ENCODE measurements around the gene PLEKHM3.

The PLEKHM3 gene

DNA sequence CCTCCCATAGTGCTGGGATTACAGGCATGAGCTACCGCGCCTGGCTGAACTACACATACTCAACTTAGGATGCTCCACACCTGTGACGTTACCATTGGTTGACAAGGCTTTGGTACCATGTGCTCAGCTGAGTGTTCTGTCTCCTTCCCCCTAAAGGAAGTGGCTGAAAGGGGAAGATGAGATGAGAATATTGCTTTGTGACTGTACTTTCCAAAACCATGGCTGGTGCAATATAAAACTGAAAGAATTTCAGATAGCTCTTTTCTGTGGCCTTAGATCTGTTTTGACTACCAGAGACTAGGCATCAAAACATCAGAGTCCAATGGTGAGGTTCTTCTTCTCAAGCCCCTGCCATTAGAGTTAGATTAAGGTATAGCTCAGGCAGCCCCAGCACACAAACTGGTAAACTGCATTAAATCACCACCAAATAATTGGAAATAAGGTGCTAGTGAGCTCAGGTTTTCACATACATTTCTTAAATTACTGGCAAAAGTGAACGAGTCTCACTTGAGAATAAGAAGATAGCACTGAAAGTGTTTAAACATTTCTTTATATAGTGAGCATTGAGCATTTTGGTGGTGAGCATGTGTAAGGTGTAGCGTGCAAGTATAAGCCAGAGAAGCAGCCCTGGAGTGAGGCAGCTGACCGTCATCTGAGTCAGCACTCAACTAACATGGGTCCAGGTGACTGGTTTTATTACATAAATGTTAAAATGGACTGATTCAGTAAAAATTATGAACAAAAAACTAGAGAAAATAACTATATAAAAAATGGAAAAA lies 142.1 kb downstream of the PLEKHM3 start:
- DNase-seq = no peak

GRCh38 chr2:207881902-207882301 lies 143.4 kb downstream of the PLEKHM3 start:
- no peak for DNase-seq

GRCh38 chr2:207879536-207879935 lies 145.8 kb downstream of the PLEKHM3 start:
- peak; percentile 5 for DNase-seq

DNA sequence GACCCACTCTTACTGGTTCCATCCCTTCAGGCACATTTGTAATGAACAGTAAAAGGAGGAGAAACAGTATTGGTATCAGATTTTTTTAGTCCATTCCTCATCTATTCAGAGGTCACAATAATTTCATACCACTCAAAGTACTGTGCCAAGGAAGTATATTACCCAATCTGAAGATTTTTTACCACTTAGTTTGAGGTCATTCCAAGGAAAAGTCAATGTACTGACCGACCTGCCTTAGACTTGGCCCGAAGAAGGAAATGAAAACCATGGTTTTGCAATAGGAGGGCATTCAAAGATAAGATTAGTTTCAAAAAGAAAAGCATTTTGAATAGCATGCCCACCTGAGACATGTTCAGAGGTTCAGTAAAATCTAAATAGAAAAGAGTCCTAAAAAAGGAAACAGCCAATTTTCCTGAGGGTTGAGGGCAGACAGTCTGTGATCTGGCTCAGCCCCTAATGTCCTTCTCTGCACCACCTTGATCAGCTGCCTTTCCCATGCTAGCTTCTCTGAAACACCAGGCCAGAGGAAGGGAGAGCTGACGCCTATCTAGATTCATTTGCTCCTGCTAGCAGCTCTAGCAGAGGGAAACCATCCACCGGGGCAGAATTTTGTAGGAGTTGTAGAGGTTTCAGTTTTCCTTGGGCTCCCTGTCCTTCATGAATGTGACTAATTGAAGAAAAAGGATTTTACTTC lies 148.3 kb downstream of the PLEKHM3 start:
- DNase-seq = no peak

GRCh38 chr2:207875473-207876212 lies 149.7 kb downstream of the PLEKHM3 start:
- no peak for DNase-seq

GRCh38 chr2:207873794-207874193 lies 151.5 kb downstream of the PLEKHM3 start:
- DNase-seq = no peak

DNA sequence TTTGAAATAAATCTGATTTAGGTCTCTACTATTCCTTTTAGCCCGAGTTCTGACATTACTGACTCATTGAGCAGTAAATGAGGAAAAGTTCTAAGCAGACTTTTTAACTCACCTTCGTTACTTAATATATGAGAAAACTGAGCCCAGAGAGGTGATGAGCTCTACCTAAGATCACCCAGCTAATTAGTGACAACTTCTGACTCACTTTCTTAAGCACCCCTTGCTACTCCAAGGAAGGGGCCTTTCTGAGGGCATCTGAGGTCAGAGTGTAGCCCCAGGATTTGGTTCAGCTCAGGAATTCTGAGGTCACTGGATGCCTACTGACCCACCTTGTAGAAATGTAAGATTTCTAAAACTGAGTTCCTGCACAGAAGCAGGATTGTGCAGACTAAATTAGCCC lies 153.4 kb downstream of the PLEKHM3 start:
- DNase-seq = no peak

GRCh38 chr2:207871506-207871905 lies 153.8 kb downstream of the PLEKHM3 start:
- DNase-seq = no peak

DNA sequence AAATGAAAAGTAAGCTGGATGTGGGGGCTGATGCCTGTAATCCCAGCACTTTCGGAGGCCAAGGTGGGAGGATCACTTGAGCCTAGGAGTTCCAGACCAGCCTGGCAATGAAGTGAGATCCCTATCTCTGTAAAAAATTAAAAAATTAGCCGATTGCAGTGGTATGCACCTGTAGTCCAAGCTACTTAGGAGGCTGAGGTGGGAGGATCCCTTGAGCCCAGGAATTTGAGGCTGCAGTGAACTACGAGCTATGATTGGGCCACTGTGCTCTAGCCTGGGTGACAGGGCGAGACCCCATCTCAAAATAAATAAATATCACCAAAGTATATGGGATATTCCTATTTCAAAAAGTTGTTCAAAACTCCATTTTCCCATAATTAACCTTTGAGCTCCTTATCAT lies 154.5 kb downstream of the PLEKHM3 start:
- no peak for DNase-seq

DNA sequence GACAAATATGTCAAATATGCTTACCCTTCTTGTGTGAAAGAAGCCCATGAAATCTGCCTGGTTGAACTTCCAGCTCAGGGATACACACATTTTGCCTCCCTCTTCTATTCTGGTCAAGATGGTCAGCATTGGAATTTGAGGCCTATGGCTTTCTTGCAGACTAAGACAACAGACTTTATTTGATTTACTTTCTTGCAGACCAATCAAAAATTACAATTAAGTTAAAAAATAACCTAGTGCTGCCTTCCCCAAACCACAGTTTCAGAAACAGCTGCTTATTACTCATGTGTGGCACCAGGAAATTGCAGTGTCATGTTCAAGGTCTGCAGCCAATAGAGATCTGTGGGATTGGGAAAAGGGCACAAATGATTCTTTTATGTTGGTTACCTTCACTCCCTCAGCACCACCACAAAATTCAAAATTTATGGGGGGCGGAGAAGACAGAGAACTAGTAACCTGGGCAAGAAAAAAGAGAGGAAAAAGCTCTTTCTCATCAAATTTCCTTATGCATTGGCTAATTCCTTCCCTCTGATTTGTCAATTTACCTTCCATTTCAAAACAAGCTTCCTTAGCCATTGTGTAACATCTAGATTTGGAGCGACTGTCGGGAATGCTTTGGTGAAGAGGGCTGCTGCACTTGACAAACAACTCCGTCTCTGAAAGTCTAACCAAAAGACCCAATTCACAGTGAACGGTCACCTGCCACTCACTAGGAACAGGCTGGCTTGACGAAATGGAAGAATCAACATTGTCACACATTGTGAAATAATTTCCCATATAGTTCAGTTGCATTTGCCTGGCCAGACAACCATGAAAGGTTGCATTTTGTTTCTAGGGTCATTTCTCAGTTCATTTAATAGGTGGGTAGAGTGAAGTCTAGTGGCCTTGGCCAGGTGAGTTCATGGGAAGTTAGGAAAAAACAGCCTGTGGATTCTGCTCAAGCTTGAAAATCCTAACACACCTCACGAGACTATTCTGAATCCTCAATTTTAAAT lies 155.2 kb downstream of the PLEKHM3 start:
- no peak for DNase-seq

DNA sequence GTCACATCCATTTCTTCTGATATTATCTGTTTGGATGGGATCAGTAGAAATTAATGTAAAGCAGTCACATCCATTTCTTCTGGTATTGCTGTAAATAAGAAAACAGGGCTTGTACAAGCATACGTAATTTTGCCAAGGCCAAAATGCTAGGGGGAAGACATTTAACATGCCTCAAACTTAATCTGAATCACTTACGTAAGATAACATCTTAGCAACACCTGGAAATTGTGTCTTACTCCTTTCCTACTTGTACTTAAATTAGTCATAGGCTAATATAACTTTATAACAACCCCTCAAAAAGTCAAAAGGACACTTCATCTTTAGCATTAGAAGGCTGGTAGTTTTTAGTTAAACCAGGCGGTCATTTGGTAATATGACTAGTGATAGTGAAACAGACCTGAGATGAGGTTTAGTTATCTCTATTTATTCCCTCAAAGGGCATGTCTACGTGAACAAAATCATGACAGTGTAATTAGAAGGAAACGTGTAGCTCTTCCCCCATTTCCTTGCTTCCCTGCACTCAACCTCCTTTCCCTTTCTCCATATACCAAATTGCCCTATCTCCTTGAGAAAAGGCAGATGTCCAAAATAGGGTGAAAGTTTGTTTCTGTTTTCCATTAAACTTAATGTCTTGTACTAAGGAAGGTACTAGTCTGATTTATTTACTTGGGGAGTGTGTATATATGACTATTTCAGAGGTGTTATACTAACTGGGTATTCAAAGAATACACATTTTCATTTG lies 156.3 kb downstream of the PLEKHM3 start:
- no peak for DNase-seq

- DNase-seq = no peak
Observed at GRCh38 chr2:207867905-207868304, 157.4 kb downstream of the PLEKHM3 start.

DNA sequence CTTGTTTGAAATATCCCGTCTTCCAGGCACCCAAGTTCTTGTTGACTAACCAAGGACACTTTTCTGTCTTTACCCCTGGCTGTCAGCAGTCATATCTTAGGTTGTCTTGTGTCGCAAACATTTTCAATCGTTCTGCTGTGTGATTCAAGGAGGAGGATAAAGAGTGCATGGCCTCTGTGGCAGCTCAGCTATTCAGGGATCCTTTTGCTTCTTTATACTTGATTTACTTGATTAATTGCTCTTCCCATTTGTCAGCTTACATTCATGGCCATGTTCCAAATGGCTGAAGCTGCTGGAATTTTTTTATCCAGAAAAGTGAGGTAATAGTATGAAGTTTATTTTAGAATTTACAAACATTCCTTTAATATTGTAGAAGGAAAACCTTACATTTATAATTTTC lies 158.3 kb downstream of the PLEKHM3 start:
- DNase-seq = no peak

DNA sequence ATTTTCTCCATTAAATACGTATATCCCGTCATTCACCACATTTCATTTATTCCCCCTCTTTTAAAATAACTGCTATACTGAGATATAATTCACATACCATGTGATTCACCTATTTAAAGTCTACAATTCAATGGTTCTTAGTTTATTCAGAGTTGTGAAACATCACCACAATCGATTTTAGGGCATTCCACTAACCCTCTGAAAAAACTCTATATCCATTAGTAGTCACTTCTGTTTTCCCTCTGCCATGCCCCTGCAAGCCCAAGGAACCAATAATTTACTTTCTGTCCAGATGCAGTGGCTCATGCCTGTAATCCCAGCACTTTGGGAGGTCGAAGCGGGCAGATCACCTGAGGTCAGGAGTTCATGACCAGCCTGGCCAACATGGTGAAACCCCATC lies 160.1 kb downstream of the PLEKHM3 start:
- no peak for DNase-seq

DNA sequence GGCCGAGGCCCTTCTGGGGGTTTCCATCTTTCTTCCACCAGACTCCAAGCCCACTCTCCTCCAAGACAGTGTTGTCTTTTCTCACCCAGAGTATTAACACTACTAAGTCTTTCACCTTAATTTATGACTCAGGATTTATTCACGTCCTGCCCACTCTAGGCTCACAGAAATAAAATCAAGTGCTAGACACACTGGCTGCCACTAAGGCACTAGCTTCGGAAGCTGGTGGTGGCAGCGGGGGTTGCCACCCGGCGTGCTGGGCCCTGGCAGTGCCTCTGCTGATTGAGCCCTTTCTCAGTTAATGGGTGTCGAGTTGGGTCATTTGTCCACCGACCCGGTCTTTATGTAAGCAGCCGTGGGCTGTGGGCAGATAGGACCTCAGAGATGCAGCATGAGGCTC lies 162.0 kb downstream of the PLEKHM3 start:
- DNase-seq = no peak

GRCh38 chr2:207861789-207862188 lies 163.5 kb downstream of the PLEKHM3 start:
- no peak for DNase-seq

- no peak for DNase-seq
Observed at GRCh38 chr2:207860685-207861084, 164.6 kb downstream of the PLEKHM3 start.

DNA sequence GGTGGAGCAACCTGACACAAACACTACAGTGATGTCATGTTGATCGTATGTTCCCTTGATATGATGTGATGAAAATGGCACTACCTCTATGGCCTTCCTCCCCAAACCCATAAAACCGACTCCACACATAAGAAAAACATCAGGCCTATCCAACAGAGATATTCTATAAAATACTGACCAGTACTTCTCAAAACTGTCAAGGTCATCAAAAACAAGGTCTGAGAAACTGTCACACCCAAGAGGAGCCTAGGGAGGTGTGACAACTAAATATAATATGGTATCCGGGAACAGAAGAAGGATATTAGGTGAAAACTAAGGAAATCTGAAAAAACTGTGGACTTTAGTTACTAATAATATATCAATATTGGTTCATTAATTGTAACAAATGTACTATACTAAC lies 169.7 kb downstream of the PLEKHM3 start:
- DNase-seq = no peak

DNA sequence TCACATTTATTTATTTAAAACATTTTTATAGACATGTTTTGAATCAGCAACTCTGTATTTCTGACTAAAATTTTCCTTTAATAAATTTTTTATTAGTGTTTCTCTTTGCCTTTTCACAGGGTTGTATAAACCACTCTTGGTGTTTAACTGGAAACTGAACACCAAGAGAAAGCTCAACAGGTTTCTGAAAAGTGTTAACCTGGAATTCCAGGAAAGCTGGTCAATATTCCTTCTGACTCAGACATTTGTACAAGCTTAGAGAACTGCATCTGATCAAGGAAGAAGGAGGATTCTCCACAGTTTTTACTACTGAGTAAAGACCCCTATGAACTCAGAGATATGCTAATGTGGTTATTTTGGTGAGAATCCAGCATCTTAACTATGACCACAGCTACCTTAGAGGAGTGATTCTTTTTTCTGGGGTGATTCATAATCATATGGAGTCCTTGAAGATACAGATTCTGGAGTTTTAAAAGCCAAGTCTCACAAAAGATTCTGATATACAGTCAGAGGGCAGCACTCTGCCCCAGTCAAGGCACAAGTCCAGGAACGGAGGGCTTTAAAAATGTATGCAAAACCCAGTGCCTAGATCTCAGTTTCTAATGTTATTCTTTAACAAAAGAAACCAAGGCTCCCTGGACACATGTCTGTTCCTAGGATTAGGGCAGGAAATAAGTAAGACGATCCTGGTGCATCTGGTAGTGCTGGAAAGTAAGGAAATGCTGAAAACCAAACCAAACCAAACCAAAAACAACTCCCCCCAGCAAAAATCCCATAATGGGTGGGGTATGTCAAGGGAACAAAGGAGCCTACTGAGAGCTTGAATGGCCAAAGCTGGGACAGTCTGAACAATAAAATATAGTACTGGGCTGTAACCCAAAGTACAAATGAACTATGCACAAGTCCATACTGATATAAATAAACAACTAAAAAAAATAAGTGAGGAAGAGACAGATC lies 170.6 kb downstream of the PLEKHM3 start:
- DNase-seq = no peak

- DNase-seq = no peak
Observed at GRCh38 chr2:207852791-207853190, 172.5 kb downstream of the PLEKHM3 start.

GRCh38 chr2:207849443-207849842 lies 175.9 kb downstream of the PLEKHM3 start:
- no peak for DNase-seq
